Erythroblast (primary cell): ENCODE data around the gene SYTL1.

Experiments used
- GATA1 ChIP-seq: IDR thresholded peaks from 2 replicates; pipeline ENCODE4 v1.6.1; 2011; ENCODE audit warnings: low read depth, mild to moderate bottlenecking, control low read depth, low read length, moderate library complexity
- POLR2A ChIP-seq: IDR thresholded peaks from 2 replicates; pipeline ENCODE4 v1.6.1; 2011; ENCODE audit warnings: mild to moderate bottlenecking, low read length

DNA sequence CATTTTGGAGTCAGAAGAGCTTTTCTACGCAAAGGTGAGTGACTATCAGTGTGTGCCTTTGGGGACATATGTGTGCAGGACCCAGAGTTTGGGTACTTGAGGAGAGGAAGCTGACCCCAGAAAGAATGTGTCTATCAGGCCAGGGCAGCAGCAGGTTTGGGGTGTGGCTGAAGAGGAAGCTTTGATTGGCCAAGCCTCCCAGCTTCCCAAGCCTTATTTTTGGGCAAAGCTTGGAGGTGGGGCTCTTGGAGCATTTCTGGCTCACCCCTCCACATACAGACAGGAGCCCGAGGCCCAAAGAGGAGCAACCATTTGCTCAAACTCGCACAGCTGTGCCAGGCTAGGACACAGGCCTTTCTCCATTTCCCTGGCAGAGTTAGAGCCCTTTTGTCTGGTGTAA, 55.3 kb downstream of the SYTL1 start:
- TF ChIP-seq POLR2A = no peak
- TF ChIP-seq GATA1 = no peak
